Measurements from ENCODE around the gene EGR2. TPM values are rescaled to one million over a fixed set of nuclear protein-coding genes. Genes with fewer than 3 reads are reported as not detected.

The EGR2 gene
- total RNA-seq, 1 experiment from 2014 or later = 0.82 TPM

DNA sequence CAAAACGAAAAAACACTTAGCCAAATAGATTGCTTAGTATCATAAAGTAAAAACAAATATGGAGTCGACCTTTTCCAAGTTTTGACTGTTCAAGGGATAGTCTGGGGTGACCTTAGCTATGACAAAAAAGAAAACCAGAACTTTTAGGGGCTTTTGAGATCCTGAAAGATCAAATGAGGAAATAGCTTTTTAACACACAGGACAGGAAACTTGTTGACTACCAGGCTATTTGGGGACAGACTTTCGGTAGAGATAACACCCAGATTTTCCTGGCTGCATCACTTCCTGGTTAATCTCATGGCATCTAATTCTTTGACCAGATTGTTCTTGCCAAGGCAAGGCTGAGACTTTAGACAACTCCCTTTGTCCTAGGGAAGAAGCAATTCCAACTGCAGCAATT is 34.5 kb upstream of the EGR2 start:
- no peaks in the 10 kb centered on the region for H3K36me3 ChIP-seq (ENCODE audit: control insufficient read depth, insufficient read depth, low read length)
- H3K27ac ChIP-seq (ENCODE audit: low read length) = no peak overlapping the region
- no peaks in the 10 kb centered on the region for H3K4me1 ChIP-seq (ENCODE audit: control insufficient read depth, insufficient read depth, low read length)
- DNase-seq (ENCODE audit: low read depth, low spot score) = no peak
- ChIA-PET CTCF (no interaction called here), POLR2A (no interaction called here)
- no TSS peak for BruUV-seq (replicated peaks)
- intact Hi-C loops (cut with micrococcal nuclease; ENCODE audit: unreplicated experiment) = no loop called here
- in situ Hi-C loops (cut with HindIII; ENCODE audit: low pct_unique_long_range_greater_than_20kb, low sequenced_read_pairs) = no loop called here
- no peak overlapping the region for H3K4me3 ChIP-seq (ENCODE audit: low read depth in 2 of 2, low read length in 2 of 2)
- H3K9me3 ChIP-seq (ENCODE audit: control insufficient read depth, insufficient read depth, low read depth, low read length) = no peaks in the 10 kb centered on the region; the same call in 1 of the 2 replicates
- ATAC-seq = no peak
- no peak for TF ChIP-seq TCF7L2 (IDR thresholded peaks at IDR 0.05; ENCODE audit: low read depth, low read length)
- TF ChIP-seq SIN3A (IDR thresholded peaks at IDR 0.05; ENCODE audit: borderline replicate concordance, insufficient read depth, low read depth, low read length) = no peak
- H3K27me3 ChIP-seq (ENCODE audit: control insufficient read depth, insufficient read depth, low read length) = peaks cover 17% of the 10 kb centered on the region

DNA sequence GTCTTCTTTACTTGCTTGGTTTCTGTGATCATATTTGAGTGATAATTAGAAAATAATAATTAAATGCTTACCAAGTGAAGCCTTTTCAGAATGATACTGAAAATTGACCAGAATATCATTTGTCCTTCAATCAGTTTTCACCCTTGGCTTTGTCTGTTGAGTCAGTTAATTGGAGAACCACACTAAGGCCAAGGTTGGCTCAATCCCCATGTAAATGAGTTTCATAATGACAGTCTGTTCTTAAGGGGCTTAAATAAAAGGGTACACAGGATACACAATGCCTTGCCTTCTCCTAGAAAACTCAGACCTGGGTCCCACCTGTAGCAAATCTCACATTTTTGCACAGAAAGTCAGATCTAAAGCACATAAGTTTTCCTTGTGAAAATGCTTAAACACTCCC is 31.3 kb upstream of the EGR2 start:
- ChIA-PET POLR2A (no interaction called here), CTCF (no interaction called here)
- Histone ChIP-seq H3K36me3 (ENCODE audit: control insufficient read depth, insufficient read depth, low read length) (no peaks in the 10 kb centered on the region), H3K9me3 (ENCODE audit: control insufficient read depth, insufficient read depth, low read depth, low read length) (no peaks in the 10 kb centered on the region; the same call in 1 of the 2 replicates), H3K27ac (ENCODE audit: low read length) (no peak overlapping the region), H3K4me1 (ENCODE audit: control insufficient read depth, insufficient read depth, low read length) (no peaks in the 10 kb centered on the region), H3K4me3 (ENCODE audit: low read depth in 2 of 2, low read length in 2 of 2) (no peak overlapping the region), H3K27me3 (ENCODE audit: control insufficient read depth, insufficient read depth, low read length) (peaks cover 13% of the 10 kb centered on the region)
- no TSS peak for BruUV-seq (replicated peaks)
- DNase-seq (ENCODE audit: low read depth, low spot score) (no peak), ATAC-seq (no peak)
- in situ Hi-C loops (cut with HindIII; ENCODE audit: low pct_unique_long_range_greater_than_20kb, low sequenced_read_pairs) (no loop called here), intact Hi-C loops (cut with micrococcal nuclease; ENCODE audit: unreplicated experiment) (no loop called here)
- TF ChIP-seq SIN3A (IDR thresholded peaks at IDR 0.05; ENCODE audit: borderline replicate concordance, insufficient read depth, low read depth, low read length) (no peak), POLR2AphosphoS5 (IDR thresholded peaks at IDR 0.05; ENCODE audit: low read depth, low read length) (no peak), TCF7L2 (IDR thresholded peaks at IDR 0.05; ENCODE audit: low read depth, low read length) (no peak)
- TF ChIP-seq, protein P1, sequence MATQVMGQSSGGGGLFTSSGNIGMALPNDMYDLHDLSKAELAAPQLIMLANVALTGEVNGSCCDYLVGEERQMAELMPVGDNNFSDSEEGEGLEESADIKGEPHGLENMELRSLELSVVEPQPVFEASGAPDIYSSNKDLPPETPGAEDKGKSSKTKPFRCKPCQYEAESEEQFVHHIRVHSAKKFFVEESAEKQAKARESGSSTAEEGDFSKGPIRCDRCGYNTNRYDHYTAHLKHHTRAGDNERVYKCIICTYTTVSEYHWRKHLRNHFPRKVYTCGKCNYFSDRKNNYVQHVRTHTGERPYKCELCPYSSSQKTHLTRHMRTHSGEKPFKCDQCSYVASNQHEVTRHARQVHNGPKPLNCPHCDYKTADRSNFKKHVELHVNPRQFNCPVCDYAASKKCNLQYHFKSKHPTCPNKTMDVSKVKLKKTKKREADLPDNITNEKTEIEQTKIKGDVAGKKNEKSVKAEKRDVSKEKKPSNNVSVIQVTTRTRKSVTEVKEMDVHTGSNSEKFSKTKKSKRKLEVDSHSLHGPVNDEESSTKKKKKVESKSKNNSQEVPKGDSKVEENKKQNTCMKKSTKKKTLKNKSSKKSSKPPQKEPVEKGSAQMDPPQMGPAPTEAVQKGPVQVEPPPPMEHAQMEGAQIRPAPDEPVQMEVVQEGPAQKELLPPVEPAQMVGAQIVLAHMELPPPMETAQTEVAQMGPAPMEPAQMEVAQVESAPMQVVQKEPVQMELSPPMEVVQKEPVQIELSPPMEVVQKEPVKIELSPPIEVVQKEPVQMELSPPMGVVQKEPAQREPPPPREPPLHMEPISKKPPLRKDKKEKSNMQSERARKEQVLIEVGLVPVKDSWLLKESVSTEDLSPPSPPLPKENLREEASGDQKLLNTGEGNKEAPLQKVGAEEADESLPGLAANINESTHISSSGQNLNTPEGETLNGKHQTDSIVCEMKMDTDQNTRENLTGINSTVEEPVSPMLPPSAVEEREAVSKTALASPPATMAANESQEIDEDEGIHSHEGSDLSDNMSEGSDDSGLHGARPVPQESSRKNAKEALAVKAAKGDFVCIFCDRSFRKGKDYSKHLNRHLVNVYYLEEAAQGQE (IDR thresholded peaks at IDR 0.05; ENCODE audit: insufficient read depth in 1 of 2, low read depth in 2 of 2, low read length in 1 of 2) = no peak
- TF ChIP-seq, protein P2, sequence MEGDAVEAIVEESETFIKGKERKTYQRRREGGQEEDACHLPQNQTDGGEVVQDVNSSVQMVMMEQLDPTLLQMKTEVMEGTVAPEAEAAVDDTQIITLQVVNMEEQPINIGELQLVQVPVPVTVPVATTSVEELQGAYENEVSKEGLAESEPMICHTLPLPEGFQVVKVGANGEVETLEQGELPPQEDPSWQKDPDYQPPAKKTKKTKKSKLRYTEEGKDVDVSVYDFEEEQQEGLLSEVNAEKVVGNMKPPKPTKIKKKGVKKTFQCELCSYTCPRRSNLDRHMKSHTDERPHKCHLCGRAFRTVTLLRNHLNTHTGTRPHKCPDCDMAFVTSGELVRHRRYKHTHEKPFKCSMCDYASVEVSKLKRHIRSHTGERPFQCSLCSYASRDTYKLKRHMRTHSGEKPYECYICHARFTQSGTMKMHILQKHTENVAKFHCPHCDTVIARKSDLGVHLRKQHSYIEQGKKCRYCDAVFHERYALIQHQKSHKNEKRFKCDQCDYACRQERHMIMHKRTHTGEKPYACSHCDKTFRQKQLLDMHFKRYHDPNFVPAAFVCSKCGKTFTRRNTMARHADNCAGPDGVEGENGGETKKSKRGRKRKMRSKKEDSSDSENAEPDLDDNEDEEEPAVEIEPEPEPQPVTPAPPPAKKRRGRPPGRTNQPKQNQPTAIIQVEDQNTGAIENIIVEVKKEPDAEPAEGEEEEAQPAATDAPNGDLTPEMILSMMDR (IDR thresholded peaks at IDR 0.05) = no peak

DNA sequence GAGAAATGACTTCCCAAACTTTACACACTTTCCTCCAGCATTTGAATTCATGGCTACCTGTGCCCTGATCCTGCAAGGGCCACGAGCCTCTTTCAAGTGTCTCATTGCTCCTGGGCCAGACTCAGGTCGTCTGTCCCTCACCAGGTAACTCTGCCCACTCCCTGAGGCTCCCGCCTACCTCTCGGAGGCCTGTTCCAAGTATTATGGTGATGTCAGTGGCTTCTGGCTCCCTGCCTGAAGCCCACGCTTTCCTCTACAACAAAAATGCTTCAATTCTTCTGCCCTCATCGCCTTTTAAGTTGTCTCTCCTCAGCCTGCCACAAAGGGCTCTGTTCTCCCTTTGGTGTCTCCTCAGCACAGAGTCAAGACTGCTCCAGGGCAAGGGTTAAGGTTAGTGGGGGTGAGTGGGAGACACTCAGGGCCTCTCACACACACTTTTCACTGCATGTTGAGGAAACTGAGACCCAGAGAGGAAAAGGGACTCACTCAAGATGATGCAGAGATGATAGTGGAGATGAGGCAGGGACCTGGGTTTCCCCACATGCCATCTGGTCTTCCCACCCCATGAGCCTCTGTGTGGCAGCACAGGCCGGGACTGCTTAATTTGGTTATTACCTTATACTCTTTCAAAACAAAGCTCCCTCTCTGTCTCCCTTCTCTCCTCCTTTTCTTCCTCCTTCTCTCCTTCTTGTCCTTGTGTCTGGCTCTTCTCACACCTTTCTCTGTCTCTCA is 28.3 kb upstream of the EGR2 start:
- H3K9me3 ChIP-seq (ENCODE audit: control insufficient read depth, insufficient read depth, low read depth, low read length) = no peaks in the 10 kb centered on the region; the same call in 1 of the 2 replicates
- no peak overlapping the region for H3K4me3 ChIP-seq (ENCODE audit: low read depth in 2 of 2, low read length in 2 of 2)
- DNase-seq (ENCODE audit: low read depth, low spot score) (no peak), ATAC-seq (no peak)
- ChIA-PET POLR2A (no interaction called here), CTCF (interaction anchor here (0.7 kb wide), 1 partner anchor 14 kb away, joined by 4 read pairs; no protein-coding TSS in a partner anchor)
- H3K27ac ChIP-seq (ENCODE audit: low read length) = no peak overlapping the region
- intact Hi-C loops (cut with micrococcal nuclease; ENCODE audit: unreplicated experiment) (no loop called here), in situ Hi-C loops (cut with HindIII; ENCODE audit: low pct_unique_long_range_greater_than_20kb, low sequenced_read_pairs) (no loop called here)
- TF ChIP-seq TCF7L2 (IDR thresholded peaks at IDR 0.05; ENCODE audit: low read depth, low read length) (no peak), POLR2AphosphoS5 (IDR thresholded peaks at IDR 0.05; ENCODE audit: low read depth, low read length) (no peak), SIN3A (IDR thresholded peaks at IDR 0.05; ENCODE audit: borderline replicate concordance, insufficient read depth, low read depth, low read length) (no peak)
- TF ChIP-seq, protein P2 (IDR thresholded peaks at IDR 0.05) = no peak
- TF ChIP-seq, protein P1 (IDR thresholded peaks at IDR 0.05; ENCODE audit: insufficient read depth in 1 of 2, low read depth in 2 of 2, low read length in 1 of 2) = no peak
- peaks cover 9% of the 10 kb centered on the region for H3K27me3 ChIP-seq (ENCODE audit: control insufficient read depth, insufficient read depth, low read length)
- no peaks in the 10 kb centered on the region for H3K4me1 ChIP-seq (ENCODE audit: control insufficient read depth, insufficient read depth, low read length)
- no peaks in the 10 kb centered on the region for H3K36me3 ChIP-seq (ENCODE audit: control insufficient read depth, insufficient read depth, low read length)
- BruUV-seq (replicated peaks) = no TSS peak

Data from Panc1 (cell line).